ENCODE measurements around the gene ZCCHC7.
"Not testable (repeated sequence)": the region's sequence is repeated elsewhere in the genome, so short reads cannot be mapped to it uniquely, and the experiment has no call there.

DNA sequence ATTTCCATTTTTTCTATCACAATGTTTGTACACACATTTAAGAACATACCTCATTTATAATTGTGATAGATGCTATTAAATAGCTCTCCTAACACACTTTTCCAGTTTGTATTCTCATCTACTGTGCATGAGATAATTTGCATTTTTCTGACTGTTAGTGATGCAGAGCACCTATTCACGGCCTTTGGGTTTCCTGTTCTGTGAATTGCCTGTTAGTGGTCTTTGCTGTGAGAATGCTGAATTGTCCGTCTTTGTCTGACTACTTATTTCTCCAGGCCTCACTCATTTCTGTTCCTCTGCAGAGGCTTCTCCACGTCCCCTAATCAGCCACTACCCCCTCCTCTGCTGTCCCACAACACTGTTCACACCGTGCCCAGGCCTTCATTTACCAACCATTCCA lies 45.6 kb upstream of the ZCCHC7 start:
- TF ChIP-seq POLR2A (IDR thresholded peaks at IDR 0.05): not testable (repeated sequence)
- TF ChIP-seq, protein P1, sequence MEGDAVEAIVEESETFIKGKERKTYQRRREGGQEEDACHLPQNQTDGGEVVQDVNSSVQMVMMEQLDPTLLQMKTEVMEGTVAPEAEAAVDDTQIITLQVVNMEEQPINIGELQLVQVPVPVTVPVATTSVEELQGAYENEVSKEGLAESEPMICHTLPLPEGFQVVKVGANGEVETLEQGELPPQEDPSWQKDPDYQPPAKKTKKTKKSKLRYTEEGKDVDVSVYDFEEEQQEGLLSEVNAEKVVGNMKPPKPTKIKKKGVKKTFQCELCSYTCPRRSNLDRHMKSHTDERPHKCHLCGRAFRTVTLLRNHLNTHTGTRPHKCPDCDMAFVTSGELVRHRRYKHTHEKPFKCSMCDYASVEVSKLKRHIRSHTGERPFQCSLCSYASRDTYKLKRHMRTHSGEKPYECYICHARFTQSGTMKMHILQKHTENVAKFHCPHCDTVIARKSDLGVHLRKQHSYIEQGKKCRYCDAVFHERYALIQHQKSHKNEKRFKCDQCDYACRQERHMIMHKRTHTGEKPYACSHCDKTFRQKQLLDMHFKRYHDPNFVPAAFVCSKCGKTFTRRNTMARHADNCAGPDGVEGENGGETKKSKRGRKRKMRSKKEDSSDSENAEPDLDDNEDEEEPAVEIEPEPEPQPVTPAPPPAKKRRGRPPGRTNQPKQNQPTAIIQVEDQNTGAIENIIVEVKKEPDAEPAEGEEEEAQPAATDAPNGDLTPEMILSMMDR (IDR thresholded peaks at IDR 0.05): not testable (repeated sequence)
